HepG2 (cell line): Measurements from ENCODE around the gene SLC35G2. TPM values are rescaled to one million over a fixed set of nuclear protein-coding genes. Genes with fewer than 3 reads are reported as not detected.

Source experiments
- ELF1 ChIP-seq: sonication (generic); formaldehyde crosslinking; IDR thresholded peaks from 2 replicates; pipeline ENCODE4 v1.4.0; 2020; ENCODE audit warnings: missing genetic modification reagents
- GLI4 ChIP-seq: sonication (generic); formaldehyde crosslinking; IDR thresholded peaks from 2 replicates; pipeline ENCODE4 v1.5.1; 2020; ENCODE audit warnings: missing genetic modification reagents, mild to moderate bottlenecking, moderate library complexity, borderline replicate concordance
- TAF15 ChIP-seq: fragments of 200-400 bp; formaldehyde crosslinking; IDR thresholded peaks from one replicate; pipeline ENCODE4 v1.6.1; 2018; ENCODE audit warnings: mild to moderate bottlenecking, low read depth, low read length; ENCODE audit not compliant: poor library complexity, severe bottlenecking
- ZFP36L1 ChIP-seq: sonication (generic); formaldehyde crosslinking; IDR thresholded peaks from 2 replicates; pipeline ENCODE4 v1.8.0; 2022; ENCODE audit warnings: mild to moderate bottlenecking, missing genetic modification reagents, moderate library complexity
- ZNF354B ChIP-seq: sonication (generic); formaldehyde crosslinking; IDR thresholded peaks from 2 replicates; pipeline ENCODE4 v1.8.0; 2022; ENCODE audit warnings: mild to moderate bottlenecking, missing genetic modification reagents
- ZNF432 ChIP-seq: sonication (generic); formaldehyde crosslinking; IDR thresholded peaks from 2 replicates; pipeline ENCODE4 v1.5.0; 2020; ENCODE audit warnings: missing genetic modification reagents, mild to moderate bottlenecking, borderline replicate concordance
- ZNF816 ChIP-seq: sonication (generic); formaldehyde crosslinking; IDR thresholded peaks from 2 replicates; pipeline ENCODE4 v1.8.0; 2022; ENCODE audit warnings: missing genetic modification reagents, mild to moderate bottlenecking, borderline replicate concordance
- polyA plus RNA-seq, 8 experiments: library from polyadenylated mRNA; depleted of rRNA in 3 of 8; stranded (reverse) in 7 of 8; unstranded in 1 of 8; fragments of >200 nt; fragmentation: Illumina TruSeq in 4 of 8; extraction: Trizol in 4 of 8; gene quantifications; 2 replicates each; pipeline versions ENCODE4 v1.2.1 to v1.2.3, GENCODE V29; 2011 to 2016; ENCODE audit warnings: low read depth in 4 of 8, missing spikeins in 1 of 8, mixed read lengths in 1 of 8; ENCODE audit not compliant: insufficient read depth in 1 of 8
- total RNA-seq, 5 experiments: library from RNA; depleted of rRNA; stranded (reverse); fragments of >200 nt; fragmentation: Illumina TruSeq; extraction: Trizol; gene quantifications; 2 replicates each; pipeline ENCODE4 v1.2.3, GENCODE V29; 2016; ENCODE audit warnings: low read depth in 1 of 5
- TF ChIP-seq, protein P1 (sequence below): IDR thresholded peaks from 2 replicates; pipeline ENCODE4 v1.6.1; 2012; ENCODE audit warnings: low read depth, low read length, improper control_type of control experiment
- TF ChIP-seq, protein P2 (sequence below): sonication (generic); IDR thresholded peaks from 2 replicates; pipeline ENCODE4 v1.6.1; 2016; ENCODE audit warnings: low read depth, borderline replicate concordance
- TF ChIP-seq, protein P3 (sequence below): sonication (generic); formaldehyde crosslinking; IDR thresholded peaks from 2 replicates; pipeline ENCODE4 v1.5.0; 2020; ENCODE audit warnings: mild to moderate bottlenecking, missing genetic modification reagents, borderline replicate concordance
- TF ChIP-seq, protein P4 (sequence below), 2 experiments: fragments of 450-650 bp in 1 of 2; sonication (generic) in 1 of 2; formaldehyde crosslinking in 1 of 2; IDR thresholded peaks; 2 replicates each; pipeline versions ENCODE4 v1.6.1 to v1.8.0; 2016 to 2022; ENCODE audit warnings: antibody characterized with exemption in 1 of 2, mild to moderate bottlenecking in 1 of 2, missing genetic modification reagents in 1 of 2
- TF ChIP-seq, protein P5 (sequence below): sonication (generic); formaldehyde crosslinking; IDR thresholded peaks from 2 replicates; pipeline ENCODE4 v1.4.0; 2020; ENCODE audit warnings: mild to moderate bottlenecking, missing genetic modification reagents

Gene SLC35G2
- total and polyA plus RNA-seq, 2 of the 13 experiments (the other 11 are each of a cell fraction or from before 2014, with no cell fraction given), result 7.6 to 10.3 TPM

DNA sequence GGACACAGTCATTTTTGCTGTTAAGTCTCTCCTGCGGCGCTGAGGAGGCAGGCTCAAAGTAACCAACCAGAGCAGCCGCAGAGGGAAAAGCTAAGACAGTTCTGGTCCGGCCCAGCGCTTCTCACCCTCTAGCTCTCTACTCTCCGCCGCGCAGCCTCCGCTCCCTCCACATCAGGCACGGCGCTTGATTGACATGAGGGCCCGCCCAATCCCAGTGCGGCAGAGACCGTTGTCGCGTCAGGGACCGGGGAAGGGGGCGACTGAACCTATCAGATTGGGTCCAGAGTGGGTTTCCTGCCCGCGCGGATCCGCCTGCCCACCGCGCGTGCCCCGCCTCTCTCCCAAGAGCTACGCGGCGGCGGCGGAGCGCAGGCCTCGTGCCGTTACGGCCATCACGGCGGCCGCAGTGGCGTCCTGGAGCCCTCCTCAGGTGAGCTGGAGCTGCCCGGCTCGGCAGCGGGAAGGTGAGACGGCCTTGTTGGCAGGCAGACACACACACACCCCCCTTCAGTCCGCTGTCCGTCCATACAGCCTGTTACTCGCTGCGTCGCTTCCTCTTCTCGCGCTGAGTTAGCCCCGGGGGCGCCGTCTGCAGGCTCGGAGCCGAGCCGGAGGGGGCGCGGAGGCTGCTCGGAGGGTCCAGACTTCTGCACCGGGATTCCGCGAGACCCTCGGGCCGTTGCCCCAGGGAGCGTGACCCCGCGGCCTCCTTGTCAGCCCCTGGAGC, 43.1 kb downstream of the SLC35G2 start, which contains the start of gene NCK1 (continued):
- TF ChIP-seq, protein P1, sequence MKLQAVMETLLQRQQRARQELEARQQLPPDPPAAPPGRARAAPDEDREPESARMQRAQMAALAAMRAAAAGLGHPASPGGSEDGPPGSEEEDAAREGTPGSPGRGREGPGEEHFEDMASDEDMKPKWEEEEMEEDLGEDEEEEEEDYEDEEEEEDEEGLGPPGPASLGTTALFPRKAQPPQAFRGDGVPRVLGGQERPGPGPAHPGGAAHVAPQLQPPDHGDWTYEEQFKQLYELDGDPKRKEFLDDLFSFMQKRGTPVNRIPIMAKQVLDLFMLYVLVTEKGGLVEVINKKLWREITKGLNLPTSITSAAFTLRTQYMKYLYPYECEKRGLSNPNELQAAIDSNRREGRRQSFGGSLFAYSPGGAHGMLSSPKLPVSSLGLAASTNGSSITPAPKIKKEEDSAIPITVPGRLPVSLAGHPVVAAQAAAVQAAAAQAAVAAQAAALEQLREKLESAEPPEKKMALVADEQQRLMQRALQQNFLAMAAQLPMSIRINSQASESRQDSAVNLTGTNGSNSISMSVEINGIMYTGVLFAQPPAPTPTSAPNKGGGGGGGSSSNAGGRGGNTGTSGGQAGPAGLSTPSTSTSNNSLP, result no peak
- TF ChIP-seq, protein P2, sequence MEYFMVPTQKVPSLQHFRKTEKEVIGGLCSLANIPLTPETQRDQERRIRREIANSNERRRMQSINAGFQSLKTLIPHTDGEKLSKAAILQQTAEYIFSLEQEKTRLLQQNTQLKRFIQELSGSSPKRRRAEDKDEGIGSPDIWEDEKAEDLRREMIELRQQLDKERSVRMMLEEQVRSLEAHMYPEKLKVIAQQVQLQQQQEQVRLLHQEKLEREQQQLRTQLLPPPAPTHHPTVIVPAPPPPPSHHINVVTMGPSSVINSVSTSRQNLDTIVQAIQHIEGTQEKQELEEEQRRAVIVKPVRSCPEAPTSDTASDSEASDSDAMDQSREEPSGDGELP, result no peak
- TF ChIP-seq, protein P3, sequence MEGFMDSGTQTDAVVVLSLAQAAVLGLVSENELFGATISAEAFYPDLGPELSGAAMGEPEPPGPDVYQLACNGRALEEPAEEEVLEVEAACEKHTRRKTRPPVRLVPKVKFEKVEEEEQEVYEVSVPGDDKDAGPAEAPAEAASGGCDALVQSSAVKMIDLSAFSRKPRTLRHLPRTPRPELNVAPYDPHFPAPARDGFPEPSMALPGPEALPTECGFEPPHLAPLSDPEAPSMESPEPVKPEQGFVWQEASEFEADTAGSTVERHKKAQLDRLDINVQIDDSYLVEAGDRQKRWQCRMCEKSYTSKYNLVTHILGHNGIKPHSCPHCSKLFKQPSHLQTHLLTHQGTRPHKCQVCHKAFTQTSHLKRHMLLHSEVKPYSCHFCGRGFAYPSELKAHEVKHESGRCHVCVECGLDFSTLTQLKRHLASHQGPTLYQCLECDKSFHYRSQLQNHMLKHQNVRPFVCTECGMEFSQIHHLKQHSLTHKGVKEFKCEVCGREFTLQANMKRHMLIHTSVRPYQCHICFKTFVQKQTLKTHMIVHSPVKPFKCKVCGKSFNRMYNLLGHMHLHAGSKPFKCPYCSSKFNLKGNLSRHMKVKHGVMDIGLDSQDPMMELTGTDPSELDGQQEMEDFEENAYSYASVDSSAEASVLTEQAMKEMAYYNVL (CRISPR knock-in tag), result peak; percentile 67
- TF ChIP-seq, protein P4, sequence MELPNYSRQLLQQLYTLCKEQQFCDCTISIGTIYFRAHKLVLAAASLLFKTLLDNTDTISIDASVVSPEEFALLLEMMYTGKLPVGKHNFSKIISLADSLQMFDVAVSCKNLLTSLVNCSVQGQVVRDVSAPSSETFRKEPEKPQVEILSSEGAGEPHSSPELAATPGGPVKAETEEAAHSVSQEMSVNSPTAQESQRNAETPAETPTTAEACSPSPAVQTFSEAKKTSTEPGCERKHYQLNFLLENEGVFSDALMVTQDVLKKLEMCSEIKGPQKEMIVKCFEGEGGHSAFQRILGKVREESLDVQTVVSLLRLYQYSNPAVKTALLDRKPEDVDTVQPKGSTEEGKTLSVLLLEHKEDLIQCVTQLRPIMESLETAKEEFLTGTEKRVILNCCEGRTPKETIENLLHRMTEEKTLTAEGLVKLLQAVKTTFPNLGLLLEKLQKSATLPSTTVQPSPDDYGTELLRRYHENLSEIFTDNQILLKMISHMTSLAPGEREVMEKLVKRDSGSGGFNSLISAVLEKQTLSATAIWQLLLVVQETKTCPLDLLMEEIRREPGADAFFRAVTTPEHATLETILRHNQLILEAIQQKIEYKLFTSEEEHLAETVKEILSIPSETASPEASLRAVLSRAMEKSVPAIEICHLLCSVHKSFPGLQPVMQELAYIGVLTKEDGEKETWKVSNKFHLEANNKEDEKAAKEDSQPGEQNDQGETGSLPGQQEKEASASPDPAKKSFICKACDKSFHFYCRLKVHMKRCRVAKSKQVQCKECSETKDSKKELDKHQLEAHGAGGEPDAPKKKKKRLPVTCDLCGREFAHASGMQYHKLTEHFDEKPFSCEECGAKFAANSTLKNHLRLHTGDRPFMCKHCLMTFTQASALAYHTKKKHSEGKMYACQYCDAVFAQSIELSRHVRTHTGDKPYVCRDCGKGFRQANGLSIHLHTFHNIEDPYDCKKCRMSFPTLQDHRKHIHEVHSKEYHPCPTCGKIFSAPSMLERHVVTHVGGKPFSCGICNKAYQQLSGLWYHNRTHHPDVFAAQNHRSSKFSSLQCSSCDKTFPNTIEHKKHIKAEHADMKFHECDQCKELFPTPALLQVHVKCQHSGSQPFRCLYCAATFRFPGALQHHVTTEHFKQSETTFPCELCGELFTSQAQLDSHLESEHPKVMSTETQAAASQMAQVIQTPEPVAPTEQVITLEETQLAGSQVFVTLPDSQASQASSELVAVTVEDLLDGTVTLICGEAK (IDR thresholded peaks at IDR 0.05), result no peak
- TF ChIP-seq, protein P4 (CRISPR knock-in tag; IDR thresholded peaks at IDR 0.05), result peak; percentile 88
- TF ChIP-seq ZNF354B (CRISPR knock-in tag) (peak; percentile 80), TAF15 (no peak), GLI4 (CRISPR knock-in tag) (peak; percentile 63; the same call in 1 of the 2 replicates), ELF1 (CRISPR knock-in tag) (peak; percentile 44; the same call in 1 of the 2 replicates), ZNF432 (CRISPR knock-in tag) (no peak), ZNF816 (CRISPR knock-in tag) (peak; percentile 91; the same call in 1 of the 2 replicates), ZFP36L1 (peak; percentile 14; the same call in 1 of the 2 replicates)
- TF ChIP-seq, protein P5, sequence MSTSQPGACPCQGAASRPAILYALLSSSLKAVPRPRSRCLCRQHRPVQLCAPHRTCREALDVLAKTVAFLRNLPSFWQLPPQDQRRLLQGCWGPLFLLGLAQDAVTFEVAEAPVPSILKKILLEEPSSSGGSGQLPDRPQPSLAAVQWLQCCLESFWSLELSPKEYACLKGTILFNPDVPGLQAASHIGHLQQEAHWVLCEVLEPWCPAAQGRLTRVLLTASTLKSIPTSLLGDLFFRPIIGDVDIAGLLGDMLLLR (CRISPR knock-in tag), result peak; percentile 92; the same call in 1 of the 2 replicates
